Colon (tissue), 2 donors: ENCODE results near the gene PDE4B.
"Not testable (repeated sequence)": the region's sequence is repeated elsewhere in the genome, so short reads cannot be mapped to it uniquely, and the experiment has no call there.

ENCODE experiments used
- FAIRE-seq: peaks from 2 replicates; lab custom pipeline; 2012; peaks lifted over from hg19 to GRCh38; lab: Jason Lieb, UNC
- donor health status: control.
- donor health status: control.

The PDE4B gene

DNA sequence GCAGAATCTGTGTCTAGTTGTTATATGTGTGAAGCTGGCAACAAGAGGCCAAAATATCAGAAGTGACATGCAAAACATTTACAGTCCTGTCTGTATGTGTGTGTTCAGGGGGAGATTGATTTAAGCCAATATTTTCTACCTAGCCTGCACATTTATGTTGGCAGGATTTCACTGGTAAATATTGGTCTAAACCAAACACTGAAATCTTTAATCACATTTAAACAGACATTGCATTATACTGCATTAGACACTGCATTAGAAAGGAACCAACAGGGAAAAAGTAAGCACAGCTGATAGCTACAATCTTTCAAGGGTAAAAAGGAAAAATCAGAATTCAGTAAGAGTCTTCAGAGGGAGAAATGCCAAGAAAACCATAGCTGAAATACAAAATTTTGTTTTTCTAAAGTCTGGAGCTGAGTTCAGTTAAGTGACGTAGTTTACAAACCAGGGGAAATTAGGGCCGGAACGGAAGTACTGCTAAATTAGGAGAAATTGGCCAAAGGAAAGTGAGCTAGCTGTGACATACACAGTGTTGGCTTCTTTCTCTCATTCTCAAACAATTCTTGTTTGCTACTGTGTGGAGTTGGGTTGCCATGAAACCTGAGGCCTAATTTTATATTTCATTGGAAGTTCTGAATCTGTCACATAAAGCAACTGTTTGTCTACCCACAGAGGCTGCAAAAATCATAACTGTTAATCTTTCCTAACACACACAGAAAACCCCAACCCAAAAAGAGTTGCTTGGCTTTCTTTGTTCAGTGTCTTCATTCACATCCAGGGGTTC lies 524.0 kb downstream of the PDE4B start:
- FAIRE-seq: no peak

DNA sequence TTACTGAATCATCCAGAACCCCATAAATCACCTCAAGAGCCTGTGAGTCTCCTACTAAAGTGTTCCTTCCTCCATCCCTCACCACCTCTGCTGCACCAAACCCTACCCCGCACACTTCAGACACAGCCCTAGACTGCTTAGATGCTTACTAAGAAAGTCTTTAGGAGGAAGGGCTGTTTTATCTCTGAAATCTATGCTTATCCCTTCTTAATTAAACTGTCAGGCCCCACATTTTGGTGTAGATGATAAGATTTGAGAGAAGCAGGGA lies 524.5 kb downstream of the PDE4B start:
- no peak for FAIRE-seq

DNA sequence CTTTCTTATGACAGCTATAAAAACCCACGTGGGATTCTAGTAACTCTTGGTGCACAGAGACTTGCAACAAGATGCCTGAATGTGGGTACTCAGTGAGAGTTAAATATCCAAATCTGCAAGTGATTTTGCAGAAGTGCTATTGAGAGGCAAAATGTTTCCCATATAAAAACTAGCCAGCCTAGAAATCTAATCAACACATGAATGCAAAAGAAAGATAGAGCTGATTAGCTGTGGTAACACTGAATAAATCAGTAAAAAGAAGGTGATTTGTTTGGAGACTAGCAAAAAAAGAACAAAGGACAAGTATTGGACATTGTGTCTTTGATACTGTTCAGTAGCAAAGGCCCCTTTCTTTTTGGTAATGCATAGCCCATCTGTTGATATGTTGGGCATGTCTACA lies 527.5 kb downstream of the PDE4B start:
- no peak for FAIRE-seq

DNA sequence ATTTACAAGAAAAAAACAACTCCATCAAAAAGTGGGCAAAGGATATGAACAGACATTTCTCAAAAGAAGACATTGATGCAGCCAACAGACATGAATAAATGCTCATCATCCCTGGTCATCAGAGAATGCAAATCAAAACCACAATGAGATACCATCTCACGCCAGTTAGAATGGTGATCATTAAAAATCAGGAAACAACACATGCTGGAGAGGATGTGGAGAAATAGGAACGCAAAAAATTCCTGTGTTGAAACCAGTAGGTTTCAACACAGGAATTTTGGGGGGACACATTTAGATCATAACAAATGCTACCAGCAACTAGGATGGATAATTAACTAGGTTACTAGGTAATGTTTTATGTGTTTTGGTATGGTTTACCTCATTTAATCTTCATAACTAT lies 529.8 kb downstream of the PDE4B start:
- not testable (repeated sequence) for FAIRE-seq

DNA sequence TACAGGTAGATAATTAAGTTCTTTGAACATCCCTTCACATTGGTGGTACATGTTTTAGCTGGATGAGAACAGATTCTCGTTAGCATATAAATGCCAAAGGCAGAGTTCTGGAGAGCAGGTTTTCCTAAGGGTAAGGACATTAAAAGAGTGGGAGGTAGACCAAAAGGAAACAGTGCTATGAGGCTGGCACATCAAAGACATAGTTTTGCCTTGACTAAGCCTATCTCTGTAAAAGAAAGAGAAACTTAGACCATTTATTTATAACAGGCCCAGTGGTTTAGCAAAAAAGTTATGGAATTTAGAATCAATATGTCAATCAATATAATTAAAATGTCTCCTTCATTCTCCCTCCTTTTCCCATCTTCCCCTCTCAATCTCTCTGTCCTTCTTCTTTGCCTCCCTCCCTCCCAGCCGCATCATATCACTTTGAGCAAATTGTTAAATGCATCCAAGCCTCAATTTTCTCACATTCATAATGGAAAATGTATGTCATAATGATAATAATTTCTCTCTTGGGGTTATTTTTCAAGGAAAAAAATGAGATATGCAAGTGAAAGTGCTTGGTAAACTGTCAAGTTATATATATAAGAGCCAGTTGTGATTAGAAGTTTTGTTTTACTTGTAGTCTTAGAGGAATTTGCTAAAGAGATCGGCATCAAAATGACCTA lies 531.4 kb downstream of the PDE4B start:
- FAIRE-seq: no peak

DNA sequence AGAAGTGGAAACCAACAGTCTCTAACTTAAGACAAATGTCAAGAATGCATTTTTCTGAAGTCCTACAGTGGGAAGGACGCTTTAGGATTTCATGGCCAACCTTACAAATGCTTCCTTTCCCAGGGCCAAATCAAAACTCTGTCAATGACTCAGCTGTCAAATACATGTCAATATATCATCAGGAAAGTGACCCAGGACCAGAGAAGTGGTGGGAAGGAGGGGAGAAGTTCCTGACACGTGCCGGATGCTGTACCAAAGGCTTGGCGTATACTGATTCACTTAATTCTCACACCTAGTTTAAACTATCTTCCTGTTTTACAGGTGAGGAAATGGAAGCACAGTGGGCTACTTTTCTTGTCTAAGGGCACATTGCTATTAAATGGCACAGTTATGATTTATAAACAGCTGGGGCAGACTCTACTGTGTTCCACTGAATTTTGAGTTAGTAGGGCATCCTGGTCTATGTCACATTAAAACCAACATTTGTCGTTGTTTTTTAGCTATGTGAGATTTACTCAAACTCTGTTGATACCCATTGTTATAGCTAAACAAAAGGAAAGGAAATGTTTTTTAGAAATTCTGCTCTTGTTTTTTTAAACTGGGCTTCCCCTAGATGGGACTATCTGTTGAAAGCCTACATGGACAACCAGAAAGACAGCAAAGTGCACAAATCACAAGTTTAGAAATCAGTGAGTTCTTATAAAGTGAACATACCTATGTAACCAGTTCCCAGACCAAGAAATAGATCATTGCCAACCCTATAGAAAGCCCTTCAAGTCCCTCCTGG lies 533.1 kb downstream of the PDE4B start:
- FAIRE-seq: no peak

DNA sequence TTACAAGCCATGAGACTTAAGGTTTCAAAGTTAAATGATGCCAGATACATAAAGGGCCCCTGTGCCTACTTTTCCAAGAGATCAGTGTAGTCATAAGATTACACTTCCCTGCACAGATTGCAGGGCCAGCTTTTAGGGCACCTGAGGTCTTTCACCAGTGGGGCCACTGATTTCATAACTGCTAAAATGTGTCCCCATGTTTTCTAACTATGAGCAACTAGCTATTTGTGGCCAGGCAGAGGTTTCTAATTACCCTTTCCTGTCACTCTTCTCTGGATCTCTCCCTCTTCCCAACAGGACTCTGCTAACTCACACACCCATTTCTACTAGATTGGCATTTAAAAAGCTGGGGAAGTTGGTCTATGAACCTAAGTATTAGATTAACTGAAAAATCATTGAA lies 534.2 kb downstream of the PDE4B start:
- FAIRE-seq: no peak

DNA sequence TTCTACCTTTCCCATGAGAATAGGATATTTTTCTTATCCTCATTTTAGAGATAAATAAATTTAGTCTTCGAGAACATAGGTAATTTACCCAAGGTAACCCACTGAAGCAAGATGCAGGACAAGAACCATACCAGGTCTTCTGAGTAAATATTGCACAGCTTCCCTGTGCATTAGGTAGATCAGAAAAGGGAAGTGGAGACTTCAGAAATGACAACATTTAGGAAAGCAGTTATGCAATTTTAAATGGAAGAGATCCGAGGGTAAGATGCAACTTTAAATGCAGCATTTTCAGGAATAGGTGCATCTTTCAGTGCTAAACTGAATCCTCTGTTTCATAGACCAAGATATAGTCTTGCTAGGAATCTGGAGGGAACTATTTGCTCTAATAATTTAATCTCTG lies 534.9 kb downstream of the PDE4B start:
- no peak for FAIRE-seq

DNA sequence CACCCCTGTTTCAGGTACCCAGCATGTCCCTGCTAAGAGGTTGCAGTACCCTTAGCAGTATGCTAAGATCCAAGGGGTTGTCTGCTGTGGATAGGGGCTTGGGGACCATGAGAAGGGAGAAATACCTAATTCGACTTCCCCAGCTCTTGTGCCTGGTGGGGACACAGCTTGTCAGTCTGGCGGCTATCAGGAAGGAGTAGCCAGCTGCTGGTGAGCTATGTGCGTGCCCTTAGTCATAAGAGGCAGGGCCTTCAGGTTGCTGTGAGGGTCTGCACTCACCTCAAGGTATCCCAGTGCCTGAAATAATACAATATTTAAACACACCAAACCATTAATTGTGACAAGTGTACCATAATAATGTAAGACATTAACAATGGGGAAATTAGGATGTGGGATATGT lies 536.2 kb downstream of the PDE4B start:
- FAIRE-seq: no peak

DNA sequence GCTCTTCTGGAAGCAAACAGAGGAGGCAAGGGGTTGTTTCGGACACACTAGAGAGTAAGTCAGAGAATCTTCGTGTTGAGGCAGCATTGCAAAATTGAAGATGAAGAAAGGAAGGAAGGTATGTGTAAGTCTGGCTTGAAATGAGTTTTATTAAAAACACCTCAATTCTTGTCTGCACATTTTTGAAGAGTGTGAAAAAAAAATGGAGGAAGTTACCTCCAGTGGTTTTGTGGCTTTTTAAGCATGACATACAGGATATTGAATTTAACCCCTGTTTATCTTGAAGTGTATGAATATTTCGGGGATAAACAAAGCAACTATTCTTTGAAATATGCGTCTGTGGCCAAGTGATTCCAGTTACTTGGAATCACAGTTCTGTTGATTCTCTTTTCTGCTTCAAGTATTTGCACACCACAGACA lies 538.0 kb downstream of the PDE4B start:
- no peak for FAIRE-seq

DNA sequence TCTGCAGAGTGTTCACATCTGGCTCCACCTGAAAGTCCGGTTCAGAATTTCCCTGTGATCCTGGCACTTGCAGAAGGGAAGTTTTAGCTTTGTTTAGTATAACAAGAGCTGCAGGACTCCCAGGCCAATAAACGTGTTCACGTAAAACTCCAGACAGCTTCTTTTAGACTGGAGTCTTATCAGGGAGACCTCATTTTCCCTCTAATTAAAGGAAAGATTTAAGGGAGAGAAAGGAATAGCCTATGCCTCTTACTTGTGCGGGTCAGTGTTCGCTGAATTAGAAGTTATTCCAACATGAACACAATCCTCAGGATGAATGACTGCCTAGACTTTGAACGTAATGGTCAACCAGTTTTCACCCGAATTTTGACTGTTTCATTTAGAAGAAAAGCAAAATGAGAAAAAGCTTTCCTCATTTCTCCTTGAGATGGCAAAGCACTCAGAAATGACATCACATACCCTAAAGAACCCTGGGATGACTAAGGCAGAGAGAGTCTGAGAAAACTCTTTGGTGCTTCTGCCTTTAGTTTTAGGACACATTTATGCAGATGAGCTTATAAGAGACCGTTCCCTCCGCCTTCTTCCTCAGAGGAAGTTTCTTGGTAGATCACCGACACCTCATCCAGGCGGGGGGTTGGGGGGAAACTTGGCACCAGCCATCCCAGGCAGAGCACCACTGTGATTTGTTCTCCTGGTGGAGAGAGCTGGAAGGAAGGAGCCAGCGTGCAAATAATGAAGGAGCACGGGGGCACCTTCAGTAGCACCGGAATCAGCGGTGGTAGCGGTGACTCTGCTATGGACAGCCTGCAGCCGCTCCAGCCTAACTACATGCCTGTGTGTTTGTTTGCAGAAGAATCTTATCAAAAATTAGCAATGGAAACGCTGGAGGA lies 539.2 kb downstream of the PDE4B start:
- no peak for FAIRE-seq

DNA sequence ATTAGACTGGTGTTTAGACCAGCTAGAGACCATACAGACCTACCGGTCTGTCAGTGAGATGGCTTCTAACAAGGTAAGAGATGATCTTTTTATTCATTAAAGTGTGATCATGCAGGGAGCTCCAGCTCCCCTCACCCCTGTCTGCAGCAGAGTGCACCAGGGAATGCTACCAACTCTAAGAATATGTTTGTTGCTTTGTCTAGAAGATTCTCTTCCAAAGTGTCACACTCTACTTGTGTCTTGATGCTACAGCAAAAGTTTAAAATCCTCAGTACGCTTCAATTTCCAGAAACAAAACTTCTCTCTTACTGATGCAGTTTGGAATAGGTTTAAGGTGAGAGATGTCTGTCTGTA lies 539.8 kb downstream of the PDE4B start:
- no peak for FAIRE-seq

DNA sequence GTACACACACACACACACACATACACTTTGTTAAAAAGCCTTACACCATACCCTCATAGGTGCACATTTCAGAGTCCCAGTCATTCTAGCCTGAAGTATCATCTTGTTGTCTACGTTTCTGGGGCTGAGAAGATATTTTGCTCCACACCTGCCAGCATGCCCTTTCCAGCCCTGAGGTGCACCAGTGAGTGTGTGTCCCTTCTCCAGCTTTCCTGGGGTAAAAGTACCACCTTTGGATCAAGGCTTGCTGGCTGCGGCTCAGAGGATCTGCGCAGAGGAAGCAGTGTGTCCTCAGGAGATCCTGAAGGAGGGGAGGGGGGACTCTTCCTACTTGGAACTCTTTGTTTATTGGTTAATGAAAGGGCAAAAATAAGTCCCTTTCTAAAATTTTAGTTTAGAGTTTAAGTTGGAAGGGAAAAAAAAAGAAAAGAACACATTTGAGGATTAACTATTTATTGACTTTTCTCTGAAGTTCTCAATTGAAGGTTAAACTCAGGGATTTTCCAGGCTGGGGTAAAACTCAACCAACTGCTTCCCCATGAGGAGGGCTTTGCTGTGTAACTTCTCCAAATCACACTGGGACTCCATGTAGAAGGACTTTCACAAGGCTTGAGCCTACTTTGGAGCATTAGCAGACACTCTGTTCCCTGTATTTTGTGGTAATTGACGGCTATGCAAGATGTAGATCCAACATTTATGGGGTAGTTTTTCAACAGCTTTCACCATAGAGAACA lies 540.9 kb downstream of the PDE4B start:
- no peak for FAIRE-seq

DNA sequence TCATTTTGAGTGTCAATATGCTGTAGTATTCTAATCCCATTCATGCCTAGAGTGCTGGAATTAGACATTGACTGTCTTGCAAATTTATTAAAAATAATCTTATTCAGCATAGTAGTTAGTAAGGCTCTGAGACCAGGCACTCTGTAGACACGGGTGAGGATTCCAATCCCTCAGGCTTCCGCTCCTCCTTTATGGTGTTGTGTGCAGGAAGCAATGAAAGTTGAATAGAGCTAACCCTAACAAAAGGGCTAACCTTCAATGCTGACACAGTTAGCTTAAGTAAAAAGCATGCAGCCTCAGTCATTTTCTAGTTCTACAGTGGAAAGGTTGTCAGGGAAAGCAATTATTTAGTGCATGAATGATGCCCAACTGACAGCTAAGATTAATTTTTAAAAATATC lies 541.6 kb downstream of the PDE4B start:
- FAIRE-seq: no peak

DNA sequence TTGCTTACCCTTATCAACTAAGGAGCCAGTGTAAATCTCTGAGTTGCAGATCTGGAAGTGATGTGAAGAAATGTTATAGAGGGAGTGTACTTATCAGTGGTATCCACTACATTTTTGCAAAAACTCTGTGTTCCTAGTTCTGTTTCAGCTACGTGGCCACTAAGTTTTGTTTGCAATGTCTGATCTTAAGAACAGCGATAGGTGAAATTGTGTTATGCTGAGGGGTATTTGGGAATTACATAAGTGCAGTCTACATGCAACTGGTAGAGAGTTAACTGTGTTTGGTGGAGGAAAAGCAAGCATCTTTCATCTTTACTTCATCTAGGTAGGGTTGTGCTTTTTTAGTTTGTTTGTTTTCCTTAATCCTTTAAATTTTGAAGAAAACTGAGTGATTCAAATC lies 542.4 kb downstream of the PDE4B start:
- no peak for FAIRE-seq

DNA sequence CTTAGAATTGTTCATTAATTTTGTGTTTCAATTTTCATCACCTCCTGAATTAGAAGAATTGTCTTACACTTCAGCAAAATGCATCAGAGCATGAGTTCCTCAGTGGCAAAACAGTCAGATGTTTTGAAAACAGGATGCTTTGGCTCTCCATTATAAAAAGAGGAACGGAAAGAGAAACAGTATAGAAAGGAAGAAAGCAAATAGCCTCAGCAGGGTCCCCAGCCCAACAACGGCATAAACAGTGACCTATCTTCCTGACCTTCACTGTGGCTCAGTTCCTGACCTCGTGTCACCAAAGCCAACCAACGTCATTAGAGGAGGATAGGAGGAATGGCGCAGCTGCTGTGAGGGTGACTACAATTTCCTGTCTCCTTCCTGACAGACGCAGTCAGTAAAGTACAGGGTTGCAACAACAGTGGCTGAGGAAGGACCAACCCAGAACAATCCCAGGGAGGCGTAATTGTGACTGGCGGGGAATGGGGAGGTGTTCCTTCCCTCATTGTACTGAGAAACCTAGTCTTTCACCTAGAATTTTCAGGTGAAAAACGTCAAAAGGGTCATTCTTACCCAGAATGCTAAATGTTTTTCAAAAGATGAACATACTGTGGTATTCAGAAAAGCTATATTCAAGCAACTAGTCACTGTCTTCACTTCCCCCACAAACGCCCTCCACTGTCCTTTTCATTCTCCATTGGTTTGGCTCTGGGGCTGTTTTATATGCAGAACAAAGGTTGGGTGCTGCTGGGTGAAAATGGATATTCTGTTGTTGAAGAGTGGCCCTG lies 543.4 kb downstream of the PDE4B start:
- FAIRE-seq: no peak

DNA sequence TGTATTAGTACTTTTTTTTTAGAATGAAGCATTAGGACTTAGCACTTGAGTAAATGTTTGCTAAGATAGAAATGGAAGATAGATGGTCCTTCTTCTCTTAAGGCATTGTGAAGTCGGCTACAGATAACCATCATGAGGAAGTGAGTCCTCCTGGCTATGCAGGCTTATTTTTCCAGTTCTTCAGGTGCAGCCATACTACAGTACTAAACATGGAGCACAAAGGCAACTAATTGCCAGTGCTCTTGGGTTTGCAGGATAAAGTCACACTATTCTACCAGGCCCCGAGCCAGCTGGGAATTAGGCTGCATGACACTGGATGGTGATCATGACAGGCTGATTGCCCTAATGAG lies 543.9 kb downstream of the PDE4B start:
- FAIRE-seq: no peak

DNA sequence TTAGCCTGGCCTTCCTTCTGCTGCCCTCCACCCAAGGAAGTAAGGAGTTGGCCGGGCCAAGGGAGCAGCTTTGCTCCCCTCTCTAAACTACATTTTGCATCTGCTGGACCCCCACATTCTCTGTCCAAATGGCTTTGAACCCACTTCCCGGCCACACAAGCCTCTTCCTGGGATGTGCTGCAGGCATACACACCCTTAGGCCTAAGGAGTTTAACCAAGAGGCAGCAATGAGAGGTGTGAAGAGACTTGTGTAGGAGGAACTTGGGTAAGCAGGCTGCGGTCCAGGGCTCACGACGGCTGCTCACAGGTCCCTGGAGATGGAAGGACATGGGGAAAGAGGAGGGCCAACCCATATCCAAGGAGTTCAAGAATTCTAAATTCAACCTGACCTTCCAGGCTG lies 544.6 kb downstream of the PDE4B start:
- no peak for FAIRE-seq

DNA sequence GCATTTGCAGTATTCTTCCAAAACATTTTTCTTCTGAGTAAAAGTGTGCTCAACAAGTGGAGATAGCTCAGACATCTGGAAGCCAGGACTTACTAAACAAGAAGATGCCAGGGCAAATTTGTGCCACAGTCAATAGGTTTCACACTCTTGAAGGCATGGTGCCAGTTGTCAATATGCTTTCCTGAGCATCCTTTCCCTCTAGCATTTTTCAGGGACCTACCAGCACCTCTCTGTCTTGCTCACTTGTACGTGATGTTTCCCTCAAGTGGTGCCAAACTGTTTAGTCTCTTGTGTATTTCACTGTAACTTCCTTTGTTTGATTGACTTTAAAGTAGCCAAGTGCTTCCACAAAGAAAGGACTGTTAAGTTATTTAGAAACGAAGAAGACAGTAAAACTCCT lies 547.2 kb downstream of the PDE4B start:
- FAIRE-seq: no peak

DNA sequence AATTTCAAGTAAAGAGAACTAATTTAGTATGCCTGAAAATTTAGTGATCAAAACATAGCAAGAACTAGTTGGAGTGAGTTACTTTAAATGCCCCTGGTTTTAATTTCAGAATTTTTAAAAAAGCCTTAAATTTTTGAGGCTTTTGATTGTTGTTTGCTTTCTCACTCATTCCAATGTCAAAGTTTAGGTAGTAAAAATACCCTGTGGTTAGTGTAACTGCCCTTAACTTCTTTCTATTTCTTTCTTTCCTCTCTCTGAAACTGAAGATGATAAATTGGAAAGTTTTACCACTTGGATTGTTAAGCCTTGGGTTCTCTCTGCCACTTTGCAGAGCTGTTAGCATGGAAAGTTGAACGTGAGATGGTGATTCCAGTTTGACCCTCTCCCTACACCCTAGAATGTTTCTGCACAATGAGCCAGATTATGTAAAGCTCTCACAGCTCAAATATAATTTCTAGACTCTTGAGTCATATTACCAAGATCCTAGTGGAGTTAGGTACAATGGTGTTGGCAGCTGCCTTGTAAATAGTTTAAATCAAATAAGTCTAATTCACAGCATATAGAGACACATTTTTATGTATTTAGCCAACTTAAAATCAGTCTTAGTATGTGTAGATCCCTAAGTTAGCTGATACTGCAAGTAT lies 548.9 kb downstream of the PDE4B start:
- FAIRE-seq: no peak

DNA sequence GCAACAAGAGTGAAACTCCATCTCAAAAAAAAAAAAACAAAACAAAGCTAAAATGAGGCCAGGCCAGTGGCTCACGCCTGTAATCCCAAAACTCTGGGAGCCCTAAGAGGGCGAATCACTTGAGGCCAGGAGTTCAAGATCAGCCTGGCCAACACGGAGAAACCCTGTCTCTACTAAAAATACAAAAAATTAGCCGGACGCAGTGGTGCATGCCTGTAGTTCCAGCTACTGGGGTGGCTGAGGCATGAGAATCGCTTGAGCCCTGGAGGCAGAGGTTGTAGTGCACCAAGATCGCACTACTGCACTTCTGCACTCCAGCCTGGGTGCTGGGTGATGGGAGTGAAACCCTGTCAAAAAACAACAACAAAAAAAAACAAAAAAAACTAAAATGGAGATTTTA lies 550.0 kb downstream of the PDE4B start:
- FAIRE-seq: no peak
